ENCODE measurements around the gene HYLS1.

- TF ChIP-seq CTCF (conservative IDR thresholded peaks at IDR 0.05; ENCODE audit: low read depth in 2 of 2) = 0 out of 4 replicates have a peak, but pooled peaks of 1 of the 2 experiments have one; percentile 10
- no peak for TF ChIP-seq POLR2AphosphoS5 (IDR thresholded peaks at IDR 0.05; ENCODE audit: low read depth)
- no peak for TF ChIP-seq EZH2 (IDR thresholded peaks at IDR 0.05; ENCODE audit: low read depth, unreplicated experiment)
- TF ChIP-seq NANOG (IDR thresholded peaks at IDR 0.05; ENCODE audit: borderline replicate concordance) = no peak
These were observed 37.8 kb downstream of the HYLS1 start for GRCh38 chr11:125925247-125925740.

Measured in GM23338 (cell line).